ENCODE results near the gene ATL2.
"Not testable (repeated sequence)": the region's sequence is repeated elsewhere in the genome, so short reads cannot be mapped to it uniquely, and the experiment has no call there.

The ATL2 gene

DNA sequence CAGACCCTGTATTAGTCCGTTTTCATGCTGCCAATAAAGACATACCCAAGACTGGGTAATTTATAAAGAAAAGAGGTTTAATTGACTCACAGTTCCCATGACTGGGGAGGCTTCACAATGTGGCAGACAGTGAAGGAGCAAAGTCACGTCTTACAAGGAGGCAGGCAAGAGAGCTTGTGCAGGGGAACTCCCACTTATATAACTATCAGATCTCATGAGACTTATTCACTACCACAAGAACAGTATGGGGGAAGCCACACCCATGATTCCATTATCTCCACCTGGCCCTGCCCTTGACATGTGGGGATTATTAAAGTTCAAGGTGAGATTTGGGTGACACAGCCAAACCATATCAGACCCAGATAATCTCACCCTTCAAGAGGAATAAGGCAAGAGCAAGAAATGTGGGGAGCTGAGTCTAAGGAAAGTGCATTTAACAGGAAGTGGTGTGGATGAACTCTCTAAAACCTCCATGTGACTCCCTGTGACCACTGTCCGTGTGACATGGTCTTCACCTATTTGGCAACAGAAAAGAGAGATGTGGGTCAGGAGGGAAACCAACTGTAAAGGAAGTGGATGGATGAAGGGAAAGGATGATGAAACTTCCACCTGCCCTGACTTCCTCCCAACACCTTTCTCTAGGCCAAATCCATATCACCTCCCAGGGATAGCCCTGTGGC, 110.6 kb downstream of the ATL2 start:
- Histone ChIP-seq H3K9ac (ENCODE audit: low read depth, low read length) (no peak overlapping the region), H3K4me3 (ENCODE audit: low read depth, low read length) (no peak overlapping the region), H3K4me1 (ENCODE audit: control insufficient read depth, insufficient read depth, low read length) (peaks cover 3% of the 10 kb centered on the region), H3K36me3 (ENCODE audit: control insufficient read depth, insufficient read depth, low read length) (no peaks in the 10 kb centered on the region), H3K9me3 (ENCODE audit: control insufficient read depth, insufficient read depth, low read length) (no peaks in the 10 kb centered on the region), H3K27me3 (ENCODE audit: control insufficient read depth, insufficient read depth, low read length) (no peaks in the 10 kb centered on the region)

DNA sequence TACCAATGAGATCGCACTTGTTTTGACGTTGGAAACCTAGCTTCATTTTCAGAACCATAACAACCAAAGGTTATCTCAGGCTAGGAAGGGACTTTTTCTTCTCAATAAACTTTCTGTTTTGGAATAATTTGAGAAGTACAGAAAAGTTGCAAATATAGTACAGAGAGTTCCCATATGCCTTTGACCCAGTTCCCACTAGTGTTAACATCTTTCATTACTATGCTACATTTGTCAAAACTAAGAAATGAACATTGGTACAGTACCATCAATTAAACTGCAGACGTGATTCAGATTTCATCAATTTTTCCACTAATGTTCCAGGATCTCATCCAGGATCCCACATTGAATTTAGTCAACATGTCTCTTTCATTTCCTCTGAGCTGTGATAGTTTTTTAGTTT, 111.6 kb downstream of the ATL2 start:
- no peaks in the 10 kb centered on the region for H3K36me3 ChIP-seq (ENCODE audit: control insufficient read depth, insufficient read depth, low read length)
- H3K27me3 ChIP-seq (ENCODE audit: control insufficient read depth, insufficient read depth, low read length) = no peaks in the 10 kb centered on the region
- H3K9ac ChIP-seq (ENCODE audit: low read depth, low read length) = no peak overlapping the region
- H3K9me3 ChIP-seq (ENCODE audit: control insufficient read depth, insufficient read depth, low read length) = no peaks in the 10 kb centered on the region
- no peak overlapping the region for H3K4me3 ChIP-seq (ENCODE audit: low read depth, low read length)
- H3K4me1 ChIP-seq (ENCODE audit: control insufficient read depth, insufficient read depth, low read length) = peaks cover 3% of the 10 kb centered on the region

- Histone ChIP-seq H3K9ac (ENCODE audit: low read depth, low read length) (no peak overlapping the region), H3K9me3 (ENCODE audit: control insufficient read depth, insufficient read depth, low read length) (no peaks in the 10 kb centered on the region), H3K4me3 (ENCODE audit: low read depth, low read length) (no peak overlapping the region), H3K27me3 (ENCODE audit: control insufficient read depth, insufficient read depth, low read length) (no peaks in the 10 kb centered on the region), H3K36me3 (ENCODE audit: control insufficient read depth, insufficient read depth, low read length) (no peaks in the 10 kb centered on the region), H3K4me1 (ENCODE audit: control insufficient read depth, insufficient read depth, low read length) (peaks cover 3% of the 10 kb centered on the region)
Measured at GRCh38 chr2:38264396-38265221, 112.5 kb downstream of the ATL2 start.

DNA sequence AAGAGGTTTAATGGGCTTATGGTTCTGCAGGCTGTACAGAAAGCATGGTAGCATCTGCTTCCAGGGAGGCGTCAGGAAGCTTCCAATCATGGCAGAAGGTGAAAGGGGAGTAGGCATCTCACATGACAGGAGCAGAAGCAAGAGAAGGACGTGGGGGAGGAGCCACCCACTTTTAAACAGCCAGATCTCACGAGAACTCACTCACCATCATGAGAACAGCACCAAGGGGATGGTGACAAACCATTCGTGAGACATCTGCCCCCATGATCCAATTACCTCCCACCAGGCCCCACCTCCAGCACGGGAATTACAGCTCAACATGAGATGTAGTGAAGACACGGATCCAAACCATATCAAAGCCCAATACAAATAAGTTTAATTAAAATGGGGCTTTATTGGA, 113.8 kb downstream of the ATL2 start:
- H3K4me1 ChIP-seq (ENCODE audit: control insufficient read depth, insufficient read depth, low read length) = peaks cover 3% of the 10 kb centered on the region
- H3K27me3 ChIP-seq (ENCODE audit: control insufficient read depth, insufficient read depth, low read length) = no peaks in the 10 kb centered on the region
- no peaks in the 10 kb centered on the region for H3K36me3 ChIP-seq (ENCODE audit: control insufficient read depth, insufficient read depth, low read length)
- H3K4me3 ChIP-seq (ENCODE audit: low read depth, low read length) = no peak overlapping the region
- no peaks in the 10 kb centered on the region for H3K9me3 ChIP-seq (ENCODE audit: control insufficient read depth, insufficient read depth, low read length)
- H3K9ac ChIP-seq (ENCODE audit: low read depth, low read length) = no peak overlapping the region

DNA sequence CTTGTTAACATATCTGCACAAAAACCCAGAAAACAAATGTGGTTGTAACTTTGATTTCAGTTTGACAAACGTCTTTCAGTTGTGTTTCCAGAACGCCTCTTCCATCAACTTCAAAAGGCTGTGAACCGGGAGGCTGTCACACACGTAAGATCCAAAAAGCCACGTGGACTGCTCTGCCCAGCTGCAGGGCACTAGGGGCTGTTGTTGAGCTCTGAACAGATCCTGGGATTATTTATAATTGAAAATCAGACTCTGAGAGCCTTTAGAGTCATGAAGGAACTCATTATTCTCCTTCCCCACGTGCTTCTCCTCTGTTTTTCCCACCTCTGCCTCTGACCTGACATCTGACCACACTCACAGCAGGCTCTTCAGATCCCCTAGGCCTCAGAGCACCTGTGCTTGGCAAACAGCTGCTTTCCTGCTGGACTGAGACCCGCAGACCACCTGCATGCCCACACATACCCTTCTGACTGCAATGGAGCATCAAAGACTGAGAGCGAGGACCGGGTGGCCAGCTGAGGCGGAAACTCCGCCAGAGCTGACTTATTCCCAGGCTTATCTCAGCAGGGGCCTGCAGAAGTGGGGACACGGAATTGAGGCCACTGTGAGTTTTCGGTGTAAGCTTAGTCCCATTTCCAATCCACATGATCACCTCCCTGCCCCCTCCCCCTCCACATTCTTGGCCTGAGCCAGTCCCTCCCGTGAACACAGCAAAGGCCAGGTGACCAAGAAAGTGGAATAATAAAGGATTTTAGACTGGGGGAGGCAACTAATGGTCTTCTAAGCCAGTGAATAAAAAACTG, 114.8 kb downstream of the ATL2 start:
- peaks cover 3% of the 10 kb centered on the region for H3K4me1 ChIP-seq (ENCODE audit: control insufficient read depth, insufficient read depth, low read length)
- H3K9ac ChIP-seq (ENCODE audit: low read depth, low read length) = no peak overlapping the region
- no peaks in the 10 kb centered on the region for H3K36me3 ChIP-seq (ENCODE audit: control insufficient read depth, insufficient read depth, low read length)
- H3K27me3 ChIP-seq (ENCODE audit: control insufficient read depth, insufficient read depth, low read length) = no peaks in the 10 kb centered on the region
- no peaks in the 10 kb centered on the region for H3K9me3 ChIP-seq (ENCODE audit: control insufficient read depth, insufficient read depth, low read length)
- H3K4me3 ChIP-seq (ENCODE audit: low read depth, low read length) = no peak overlapping the region

DNA sequence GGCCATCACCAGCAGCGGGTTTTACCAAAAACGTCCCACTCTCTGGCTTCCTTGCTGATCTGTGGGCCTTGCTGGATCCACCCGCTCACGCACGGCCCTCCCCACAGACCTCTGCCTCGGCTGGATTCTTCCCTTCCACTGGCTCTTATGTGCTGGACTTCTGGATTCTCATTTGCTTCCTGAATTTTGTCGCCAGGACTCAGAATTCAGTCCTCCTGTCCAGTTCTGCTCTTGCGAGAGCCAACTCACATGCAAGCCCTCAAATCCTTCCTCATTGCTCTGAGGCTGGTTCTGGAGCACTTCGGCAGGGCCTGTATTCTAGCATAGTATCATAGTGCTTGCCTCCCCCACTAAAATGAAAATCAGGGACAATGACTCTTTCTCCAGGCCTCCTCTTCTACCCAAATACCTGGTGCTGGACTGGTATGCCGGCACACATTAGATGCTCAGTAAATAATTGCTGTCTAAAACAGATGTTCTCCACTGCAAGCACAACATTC, 115.5 kb downstream of the ATL2 start:
- no peaks in the 10 kb centered on the region for H3K36me3 ChIP-seq (ENCODE audit: control insufficient read depth, insufficient read depth, low read length)
- no peak overlapping the region for H3K4me3 ChIP-seq (ENCODE audit: low read depth, low read length)
- H3K9ac ChIP-seq (ENCODE audit: low read depth, low read length) = no peak overlapping the region
- no peaks in the 10 kb centered on the region for H3K9me3 ChIP-seq (ENCODE audit: control insufficient read depth, insufficient read depth, low read length)
- peaks cover 3% of the 10 kb centered on the region for H3K4me1 ChIP-seq (ENCODE audit: control insufficient read depth, insufficient read depth, low read length)
- no peaks in the 10 kb centered on the region for H3K27me3 ChIP-seq (ENCODE audit: control insufficient read depth, insufficient read depth, low read length)

DNA sequence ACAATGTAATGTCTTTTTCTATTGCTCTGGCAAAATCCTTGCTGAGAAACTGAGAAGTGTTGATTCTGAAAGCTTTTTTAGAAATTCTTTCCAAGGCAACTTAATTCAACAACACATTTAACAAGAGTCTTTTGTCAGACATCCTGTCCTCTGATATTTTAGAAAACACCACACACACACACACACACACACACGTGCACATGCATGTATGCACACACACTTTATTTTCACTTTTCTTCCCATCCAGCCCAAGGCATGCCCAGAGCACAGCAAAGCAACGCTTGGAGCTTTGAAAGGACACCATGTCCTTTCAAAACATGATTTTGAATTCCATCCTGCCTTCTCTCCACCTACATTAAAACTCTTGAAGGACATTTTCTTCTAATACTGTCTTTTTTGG, 116.1 kb downstream of the ATL2 start:
- Histone ChIP-seq H3K27me3 (ENCODE audit: control insufficient read depth, insufficient read depth, low read length) (no peaks in the 10 kb centered on the region), H3K9ac (ENCODE audit: low read depth, low read length) (no peak overlapping the region), H3K4me3 (ENCODE audit: low read depth, low read length) (no peak overlapping the region), H3K9me3 (ENCODE audit: control insufficient read depth, insufficient read depth, low read length) (no peaks in the 10 kb centered on the region), H3K36me3 (ENCODE audit: control insufficient read depth, insufficient read depth, low read length) (no peaks in the 10 kb centered on the region), H3K4me1 (ENCODE audit: control insufficient read depth, insufficient read depth, low read length) (peaks cover 3% of the 10 kb centered on the region)

GRCh38 chr2:38260469-38260868, 116.6 kb downstream of the ATL2 start:
- Histone ChIP-seq H3K9ac (ENCODE audit: low read depth, low read length) (no peak overlapping the region), H3K9me3 (ENCODE audit: control insufficient read depth, insufficient read depth, low read length) (no peaks in the 10 kb centered on the region), H3K27me3 (ENCODE audit: control insufficient read depth, insufficient read depth, low read length) (no peaks in the 10 kb centered on the region), H3K36me3 (ENCODE audit: control insufficient read depth, insufficient read depth, low read length) (no peaks in the 10 kb centered on the region), H3K4me3 (ENCODE audit: low read depth, low read length) (no peak overlapping the region), H3K4me1 (ENCODE audit: control insufficient read depth, insufficient read depth, low read length) (peaks cover 3% of the 10 kb centered on the region)

DNA sequence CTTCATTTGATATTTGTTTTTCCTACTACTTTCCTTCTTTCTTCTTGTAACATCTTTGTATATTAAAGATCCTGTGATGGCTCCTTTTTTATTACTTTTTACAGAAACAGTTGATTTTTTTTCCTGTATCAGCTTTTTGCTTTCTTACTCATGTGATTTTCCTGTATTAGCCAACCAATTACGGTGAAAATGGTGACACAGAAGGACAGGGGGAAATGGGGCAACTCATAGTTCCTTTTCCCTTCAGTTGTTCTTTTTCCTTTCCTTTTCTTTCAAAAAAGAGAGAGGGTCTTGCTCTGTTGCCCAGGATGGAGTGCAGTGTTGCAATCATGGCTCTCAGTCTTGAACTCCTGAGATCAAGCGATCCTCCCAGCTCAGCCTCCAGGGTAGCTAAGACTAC, 117.8 kb downstream of the ATL2 start:
- H3K36me3 ChIP-seq (ENCODE audit: control insufficient read depth, insufficient read depth, low read length) = no peaks in the 10 kb centered on the region
- H3K27me3 ChIP-seq (ENCODE audit: control insufficient read depth, insufficient read depth, low read length) = no peaks in the 10 kb centered on the region
- no peaks in the 10 kb centered on the region for H3K9me3 ChIP-seq (ENCODE audit: control insufficient read depth, insufficient read depth, low read length)
- peaks cover 3% of the 10 kb centered on the region for H3K4me1 ChIP-seq (ENCODE audit: control insufficient read depth, insufficient read depth, low read length)
- no peak overlapping the region for H3K4me3 ChIP-seq (ENCODE audit: low read depth, low read length)
- H3K9ac ChIP-seq (ENCODE audit: low read depth, low read length) = no peak overlapping the region

DNA sequence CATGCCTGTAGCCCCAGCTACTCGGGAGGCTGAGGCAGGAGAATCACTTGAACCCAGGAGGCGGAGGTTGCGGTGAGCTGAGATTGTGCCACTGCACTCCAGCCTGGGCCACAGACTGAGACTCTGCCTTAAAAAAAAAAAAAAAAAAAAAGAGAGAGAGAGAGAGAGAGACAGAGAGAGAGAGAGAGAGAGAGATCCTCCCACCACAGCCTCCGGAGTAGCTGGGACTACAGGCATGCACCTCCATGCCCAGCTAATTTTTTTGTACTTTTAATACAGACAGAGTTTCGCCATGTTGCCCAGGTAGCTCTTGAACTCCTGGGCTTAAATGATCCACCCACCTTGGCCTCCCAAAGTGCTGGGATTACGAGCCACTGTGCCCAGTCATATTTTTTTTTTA, 119.4 kb downstream of the ATL2 start:
- not testable (repeated sequence) for H3K36me3 ChIP-seq (ENCODE audit: control insufficient read depth, insufficient read depth, low read length); H3K27me3 ChIP-seq (ENCODE audit: control insufficient read depth, insufficient read depth, low read length); H3K4me3 ChIP-seq (ENCODE audit: low read depth, low read length); H3K9me3 ChIP-seq (ENCODE audit: control insufficient read depth, insufficient read depth, low read length); H3K9ac ChIP-seq (ENCODE audit: low read depth, low read length); H3K4me1 ChIP-seq (ENCODE audit: control insufficient read depth, insufficient read depth, low read length)

DNA sequence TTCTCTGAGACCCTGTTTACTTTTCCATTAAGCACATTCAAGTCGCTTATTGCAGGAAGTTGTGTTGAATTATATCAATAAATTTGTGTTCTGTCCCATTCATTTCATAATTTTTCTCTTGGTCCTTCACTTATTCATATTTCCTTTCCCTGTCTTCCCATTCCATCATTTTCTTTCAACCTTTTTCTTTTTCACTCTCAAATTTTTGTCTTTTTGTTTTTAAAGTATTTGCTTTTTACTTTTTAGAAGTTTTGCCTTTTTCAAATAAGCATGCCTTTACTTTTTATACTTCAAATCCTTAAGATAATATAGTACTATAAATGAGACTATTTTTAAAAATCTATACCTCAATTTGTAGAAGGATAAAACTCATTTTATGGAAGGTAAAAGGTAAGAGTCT, 120.5 kb downstream of the ATL2 start:
- H3K4me3 ChIP-seq (ENCODE audit: low read depth, low read length) = no peak overlapping the region
- no peak overlapping the region for H3K9ac ChIP-seq (ENCODE audit: low read depth, low read length)
- no peaks in the 10 kb centered on the region for H3K36me3 ChIP-seq (ENCODE audit: control insufficient read depth, insufficient read depth, low read length)
- no peaks in the 10 kb centered on the region for H3K4me1 ChIP-seq (ENCODE audit: control insufficient read depth, insufficient read depth, low read length)
- no peaks in the 10 kb centered on the region for H3K9me3 ChIP-seq (ENCODE audit: control insufficient read depth, insufficient read depth, low read length)
- no peaks in the 10 kb centered on the region for H3K27me3 ChIP-seq (ENCODE audit: control insufficient read depth, insufficient read depth, low read length)

Measured in iPS-15b (cell line).